GM12865 (cell line): ENCODE results near the gene DLG5.

Source experiments
- DNase-seq: peaks from one replicate; pipeline ENCODE4 v3.0.0; 2010; ENCODE audit warnings: low read depth
- H3K4me3 ChIP-seq: 2 replicates; pipeline ENCODE4 v1.5.1; 2011; ENCODE audit warnings: mild to moderate bottlenecking, low read depth, low read length, control low read depth
- TF ChIP-seq, protein P1 (sequence below): IDR thresholded peaks from 2 replicates; pipeline ENCODE4 v1.5.1; 2011; ENCODE audit warnings: low read length, control low read depth, low read depth, inconsistent platforms; ENCODE audit not compliant: insufficient read depth; ENCODE audit errors: missing control alignments

Gene DLG5

DNA sequence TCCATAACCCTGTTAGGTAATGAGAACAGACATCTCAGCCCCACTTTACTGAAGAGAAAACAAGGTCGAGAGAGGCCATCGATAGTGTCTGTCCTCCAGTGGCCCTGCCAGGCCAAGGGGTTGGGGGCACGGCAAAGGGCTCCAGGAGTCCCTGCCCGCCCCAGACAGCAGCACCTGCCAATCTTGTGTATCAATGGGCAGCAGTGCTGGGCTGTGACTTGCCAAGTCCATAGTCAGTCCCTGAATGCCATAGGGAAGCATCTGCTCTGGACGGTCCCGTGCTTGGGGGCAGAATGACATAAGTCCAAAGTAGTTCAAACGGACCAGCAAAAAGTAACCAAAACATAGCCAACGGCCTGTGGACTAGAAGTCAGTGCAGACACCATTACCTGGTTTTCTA, 33.2 kb downstream of the DLG5 start:
- TF ChIP-seq, protein P1, sequence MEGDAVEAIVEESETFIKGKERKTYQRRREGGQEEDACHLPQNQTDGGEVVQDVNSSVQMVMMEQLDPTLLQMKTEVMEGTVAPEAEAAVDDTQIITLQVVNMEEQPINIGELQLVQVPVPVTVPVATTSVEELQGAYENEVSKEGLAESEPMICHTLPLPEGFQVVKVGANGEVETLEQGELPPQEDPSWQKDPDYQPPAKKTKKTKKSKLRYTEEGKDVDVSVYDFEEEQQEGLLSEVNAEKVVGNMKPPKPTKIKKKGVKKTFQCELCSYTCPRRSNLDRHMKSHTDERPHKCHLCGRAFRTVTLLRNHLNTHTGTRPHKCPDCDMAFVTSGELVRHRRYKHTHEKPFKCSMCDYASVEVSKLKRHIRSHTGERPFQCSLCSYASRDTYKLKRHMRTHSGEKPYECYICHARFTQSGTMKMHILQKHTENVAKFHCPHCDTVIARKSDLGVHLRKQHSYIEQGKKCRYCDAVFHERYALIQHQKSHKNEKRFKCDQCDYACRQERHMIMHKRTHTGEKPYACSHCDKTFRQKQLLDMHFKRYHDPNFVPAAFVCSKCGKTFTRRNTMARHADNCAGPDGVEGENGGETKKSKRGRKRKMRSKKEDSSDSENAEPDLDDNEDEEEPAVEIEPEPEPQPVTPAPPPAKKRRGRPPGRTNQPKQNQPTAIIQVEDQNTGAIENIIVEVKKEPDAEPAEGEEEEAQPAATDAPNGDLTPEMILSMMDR, result no peak
- no peak for DNase-seq

DNA sequence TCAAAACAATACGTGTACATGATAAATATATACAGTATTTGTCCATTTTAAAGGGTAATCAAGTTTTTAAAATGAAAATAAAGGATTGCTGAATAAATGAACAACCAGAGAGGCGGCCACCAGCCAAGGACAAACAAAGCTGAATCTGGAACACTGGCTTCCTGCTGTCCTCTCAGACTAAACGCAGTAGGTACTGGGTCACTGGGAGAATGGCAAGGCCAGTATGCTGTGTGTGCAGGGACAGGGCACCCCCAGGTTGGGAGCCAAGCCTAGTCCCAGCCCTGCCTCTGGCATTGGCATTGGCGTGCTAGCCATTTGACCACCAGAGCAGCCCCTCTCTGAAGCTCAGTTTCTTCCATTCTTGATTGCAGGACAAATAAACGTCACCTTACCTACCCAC, 33.8 kb downstream of the DLG5 start:
- no peak for DNase-seq
- TF ChIP-seq, protein P1, result no peak
- H3K4me3 ChIP-seq, result no peak overlapping the region

More for the DNA sequence above, 33.2 kb downstream of the DLG5 start:
- no peak overlapping the region for H3K4me3 ChIP-seq

DNA sequence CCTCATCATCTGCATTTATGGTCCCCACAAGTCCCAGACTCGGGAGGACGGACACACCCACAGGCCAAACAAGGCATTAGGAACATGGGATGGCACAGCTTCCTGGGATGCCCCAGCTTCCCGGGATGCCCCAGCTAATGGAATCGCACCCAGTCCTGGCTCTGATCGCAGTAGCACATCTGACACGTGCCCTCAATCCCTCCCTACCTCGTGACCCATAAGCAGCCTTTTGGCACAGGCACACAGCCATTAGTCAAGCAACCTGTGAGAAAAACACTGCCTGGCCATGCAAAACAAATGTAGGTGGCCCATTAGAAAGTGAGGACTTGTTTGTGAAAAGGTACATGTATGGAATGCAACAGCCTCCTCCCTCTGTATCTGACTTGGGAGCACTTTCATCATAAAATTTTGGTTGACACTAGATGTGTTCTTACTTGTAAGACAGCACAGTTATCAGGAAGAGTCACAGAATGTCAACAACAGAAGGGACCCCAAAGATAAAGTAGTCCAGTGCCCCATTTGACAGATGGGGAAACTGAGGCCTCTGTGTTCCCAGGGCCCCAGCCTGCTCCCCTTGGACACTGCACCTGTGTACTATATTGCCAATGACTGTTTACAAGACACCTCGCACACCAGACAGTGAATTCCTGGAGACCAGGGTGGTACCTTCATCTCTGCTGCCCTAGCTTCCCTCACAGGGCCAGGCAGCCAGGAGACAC, 34.4 kb downstream of the DLG5 start:
- H3K4me3 ChIP-seq, result no peak overlapping the region
- no peak for DNase-seq
- TF ChIP-seq, protein P1, result no peak

DNA sequence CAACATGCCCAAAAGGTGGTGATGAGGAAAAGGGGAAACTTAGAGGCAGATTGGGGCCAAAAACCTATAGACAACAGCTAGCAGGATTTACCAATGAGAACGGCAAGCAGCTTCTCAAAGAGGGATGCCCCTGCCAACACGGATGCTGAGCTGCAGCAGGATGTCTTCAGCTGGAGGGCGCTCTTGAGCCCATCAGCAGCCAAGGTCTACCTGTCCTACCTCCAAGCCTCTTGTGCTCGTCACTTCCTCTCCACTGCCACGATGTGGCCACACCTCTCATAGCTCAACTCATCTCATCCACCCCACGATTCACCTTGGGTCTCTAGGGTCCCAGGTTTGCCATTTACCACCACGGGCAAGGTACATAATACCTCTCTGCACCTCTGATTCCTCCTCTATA, 36.5 kb downstream of the DLG5 start:
- DNase-seq, result no peak
- TF ChIP-seq, protein P1, result no peak
- H3K4me3 ChIP-seq, result no peak overlapping the region

DNA sequence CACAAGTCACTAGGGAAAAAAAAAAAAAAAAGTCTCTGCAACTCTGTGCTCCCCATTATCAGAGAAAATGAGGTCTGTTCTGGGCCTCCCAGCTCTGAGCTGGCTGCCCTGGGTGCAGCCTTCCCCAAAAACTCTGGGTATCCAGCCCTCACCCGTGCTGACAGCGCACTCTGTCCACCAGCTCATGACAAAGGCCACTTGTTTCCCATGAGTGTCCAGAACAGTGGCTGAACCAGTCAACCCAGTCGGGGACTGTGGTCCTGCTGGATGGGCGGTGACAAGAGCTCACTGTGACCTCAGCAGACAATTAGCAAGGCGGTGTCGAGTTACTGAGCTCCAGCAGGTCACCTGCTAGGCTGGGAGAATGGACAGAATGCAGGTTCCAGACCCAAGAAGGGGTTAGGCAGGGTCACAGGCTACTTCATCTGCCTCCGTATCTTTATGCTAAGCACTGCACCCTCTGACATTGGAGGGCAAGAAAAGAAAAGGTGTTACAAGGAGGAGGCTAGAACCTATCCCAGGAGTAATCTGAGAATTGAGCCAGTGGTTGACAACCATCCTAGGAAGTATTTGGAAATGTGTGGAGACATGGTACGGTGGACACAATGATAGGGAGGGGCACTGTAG, 37.2 kb downstream of the DLG5 start:
- TF ChIP-seq, protein P1, result no peak
- no peak for DNase-seq
- H3K4me3 ChIP-seq, result no peak overlapping the region

DNA sequence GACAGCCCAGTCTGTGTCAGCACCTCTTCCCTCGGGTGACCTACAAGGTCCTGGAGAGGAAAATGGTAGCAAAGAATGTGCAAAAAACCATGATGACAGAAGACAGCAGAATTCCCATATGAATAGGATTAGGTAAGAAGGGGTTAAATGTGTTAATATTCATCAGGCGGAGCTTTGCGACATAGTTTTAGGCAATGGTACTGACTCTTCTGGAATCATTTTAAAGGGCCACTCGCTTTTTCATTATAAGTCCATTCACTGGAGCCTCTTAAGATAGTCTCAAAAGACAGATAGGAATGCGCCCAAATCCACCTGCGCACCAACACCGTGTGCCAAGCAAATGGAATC, 38.2 kb downstream of the DLG5 start:
- TF ChIP-seq, protein P1, result no peak
- DNase-seq, result no peak
- H3K4me3 ChIP-seq, result no peak overlapping the region
